HG03025 (cell line): ENCODE results near the gene PEX14.

Experiments used
- ATAC-seq: cut with Tn5 transposase; IDR thresholded peaks from one replicate; pipeline ENCODE4 v1.9.1; 2021; ENCODE audit warnings: mild to moderate bottlenecking, moderate library complexity; ENCODE audit not compliant: unreplicated experiment, low FRiP score

Gene PEX14

GRCh38 chr1:10585242-10585641, 110.5 kb downstream of the PEX14 start:
- ATAC-seq, result no peak

DNA sequence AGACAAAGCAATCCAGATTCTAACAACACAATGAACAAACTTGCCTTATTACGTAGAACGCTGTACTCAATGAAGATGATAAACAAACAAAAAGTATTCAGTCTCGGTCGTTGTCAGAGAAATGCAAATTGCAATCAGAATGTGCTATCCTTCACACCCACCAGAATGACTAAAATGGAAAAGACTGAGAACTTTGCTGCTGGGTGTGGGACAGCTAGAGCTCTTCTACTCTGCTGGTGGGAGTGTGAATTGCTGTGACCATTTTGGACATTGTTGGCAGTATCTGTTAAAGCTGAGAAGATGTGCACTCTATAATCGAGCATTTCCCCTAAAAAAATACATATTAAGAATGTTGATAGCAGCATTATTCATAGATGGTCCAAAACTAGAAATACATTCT, 111.4 kb downstream of the PEX14 start:
- ATAC-seq, result no peak

GRCh38 chr1:10588640-10589039, 113.9 kb downstream of the PEX14 start:
- ATAC-seq, result no peak

GRCh38 chr1:10589074-10589473, 114.3 kb downstream of the PEX14 start:
- no peak for ATAC-seq

DNA sequence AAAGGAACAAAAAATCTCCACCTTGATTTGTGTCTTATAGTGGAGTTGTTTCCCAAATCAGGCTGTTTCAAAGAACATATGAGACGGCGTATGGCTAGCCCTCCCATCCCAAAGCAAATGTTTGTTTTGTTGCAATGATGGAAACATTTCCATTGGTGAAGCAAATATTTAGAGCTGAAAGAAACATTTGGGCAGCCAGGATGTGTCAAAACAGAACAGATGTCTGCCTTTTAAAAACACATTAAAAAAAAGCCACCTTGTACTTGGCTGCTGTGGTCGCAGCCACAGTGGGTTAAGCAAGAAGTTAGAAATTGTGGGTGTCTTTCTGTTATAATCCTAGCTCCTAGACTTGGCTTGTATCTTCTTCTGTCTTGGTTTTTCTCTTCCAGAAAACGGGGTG, 116.3 kb downstream of the PEX14 start:
- ATAC-seq, result no peak

DNA sequence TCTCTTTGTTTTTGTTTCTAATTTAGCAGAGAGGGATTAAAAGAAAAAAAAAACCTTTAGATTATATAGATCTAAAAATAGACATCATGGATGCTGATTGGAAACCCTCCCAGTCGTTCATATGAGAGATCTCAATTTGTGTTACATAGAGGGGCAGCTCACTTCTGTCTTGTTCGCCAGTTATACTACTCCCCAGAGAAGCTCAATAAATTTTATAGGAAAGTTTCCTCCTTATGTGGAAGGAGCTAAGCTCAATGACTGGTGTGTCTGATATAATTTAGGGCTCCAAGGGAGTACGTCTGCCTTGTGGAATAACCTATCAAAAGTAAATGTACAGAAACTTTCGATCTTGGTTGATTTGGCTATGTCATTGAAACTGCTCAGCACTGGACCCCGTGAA, 117.6 kb downstream of the PEX14 start:
- no peak for ATAC-seq

GRCh38 chr1:10593750-10594149, 119.0 kb downstream of the PEX14 start:
- ATAC-seq, result no peak

DNA sequence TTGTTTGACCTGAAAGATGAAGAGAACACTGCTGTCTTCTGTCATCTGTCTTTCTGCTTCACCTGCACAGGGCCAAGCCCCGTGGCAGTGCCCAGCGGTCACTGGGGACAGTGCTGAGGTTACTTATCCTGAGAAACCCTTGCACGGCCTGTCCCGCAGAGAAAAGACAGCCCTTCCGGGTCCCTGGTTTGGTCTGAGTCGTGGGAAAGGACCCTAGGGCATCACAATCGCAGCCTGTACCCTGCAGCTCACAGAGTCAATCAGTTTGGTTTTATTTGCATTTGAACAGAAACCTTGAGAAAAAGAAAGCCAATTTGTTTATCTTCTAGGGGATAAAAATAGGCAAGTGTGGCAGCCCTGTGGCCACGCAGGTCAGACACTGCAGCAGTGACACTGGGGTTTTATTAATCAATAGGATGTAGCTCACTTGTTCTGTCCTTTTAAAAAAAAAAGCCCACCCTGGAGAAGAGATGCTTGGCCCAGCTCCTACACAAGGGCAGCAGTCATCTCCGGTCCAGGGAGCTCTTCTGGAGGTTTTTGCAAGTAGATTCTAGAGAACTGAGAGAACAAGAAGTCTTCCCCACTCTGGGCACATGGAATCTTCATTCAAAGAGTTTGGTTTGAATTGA, 120.0 kb downstream of the PEX14 start:
- no peak for ATAC-seq

DNA sequence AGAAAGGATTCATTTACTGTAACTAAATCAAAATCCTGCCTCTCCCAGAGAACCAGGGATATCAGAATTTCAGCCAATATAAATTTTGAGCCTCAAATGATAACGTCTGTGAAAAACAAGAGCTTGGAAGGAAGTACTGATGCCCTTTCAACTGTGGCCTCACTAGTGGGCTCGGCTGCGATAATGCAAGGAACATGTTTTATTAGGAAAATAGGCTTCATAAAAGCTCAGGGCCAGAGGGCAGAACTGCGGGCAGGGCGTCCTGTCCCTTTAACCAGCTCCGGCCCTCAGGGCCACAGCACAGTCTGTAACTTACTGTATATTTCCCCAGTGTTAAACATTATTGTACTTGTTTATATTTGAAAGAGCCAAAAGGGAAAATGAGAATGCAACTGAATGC, 122.0 kb downstream of the PEX14 start:
- ATAC-seq, result no peak

DNA sequence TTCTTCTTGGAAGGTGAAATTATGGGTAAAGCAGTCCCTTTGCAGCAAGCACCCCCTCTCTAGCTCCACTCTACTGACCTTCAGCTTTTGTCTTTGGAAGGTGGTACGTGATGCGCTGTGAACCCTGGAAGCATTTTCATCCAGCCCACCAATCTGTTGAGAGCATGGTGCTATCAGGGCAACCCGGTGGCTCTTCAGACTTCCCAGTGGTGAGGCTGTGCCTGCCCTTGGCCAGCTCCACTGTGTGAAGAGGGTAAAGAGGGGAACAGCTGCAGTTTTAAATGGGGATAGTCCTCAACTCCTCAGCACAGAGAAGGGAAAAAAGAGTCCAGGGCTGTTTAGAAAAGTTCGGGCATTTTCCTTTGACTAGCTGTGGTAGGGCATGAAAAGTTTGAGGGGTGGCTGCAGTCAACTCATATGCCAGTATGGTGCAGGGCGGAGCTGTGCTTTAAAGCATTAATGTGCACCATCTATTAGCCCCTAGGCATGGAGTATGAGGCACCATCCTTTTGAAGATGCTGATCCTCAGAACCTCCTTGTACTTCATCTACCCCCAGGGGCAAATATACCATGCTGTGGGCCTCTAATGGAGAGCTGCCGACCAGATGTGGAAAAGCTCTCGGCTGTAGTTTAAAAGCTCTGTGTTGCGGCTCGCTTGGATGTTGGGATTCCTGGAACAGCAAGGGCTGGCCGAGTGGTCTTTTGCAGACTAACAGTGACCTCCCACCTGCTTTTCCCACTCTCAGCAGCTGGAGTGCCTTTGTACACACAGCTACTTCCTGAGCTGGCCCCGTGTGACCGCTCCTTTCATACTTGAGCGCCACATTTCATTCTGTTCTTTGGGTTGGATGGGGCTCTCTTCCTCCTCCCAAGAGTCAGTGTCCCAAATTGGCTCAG, 123.0 kb downstream of the PEX14 start:
- ATAC-seq, result no peak

GRCh38 chr1:10598389-10598702, 123.6 kb downstream of the PEX14 start:
- no peak for ATAC-seq

GRCh38 chr1:10599194-10599861, 124.6 kb downstream of the PEX14 start:
- no peak for ATAC-seq

- ATAC-seq, result no peak
These were observed 126.8 kb downstream of the PEX14 start for GRCh38 chr1:10601342-10602070.

DNA sequence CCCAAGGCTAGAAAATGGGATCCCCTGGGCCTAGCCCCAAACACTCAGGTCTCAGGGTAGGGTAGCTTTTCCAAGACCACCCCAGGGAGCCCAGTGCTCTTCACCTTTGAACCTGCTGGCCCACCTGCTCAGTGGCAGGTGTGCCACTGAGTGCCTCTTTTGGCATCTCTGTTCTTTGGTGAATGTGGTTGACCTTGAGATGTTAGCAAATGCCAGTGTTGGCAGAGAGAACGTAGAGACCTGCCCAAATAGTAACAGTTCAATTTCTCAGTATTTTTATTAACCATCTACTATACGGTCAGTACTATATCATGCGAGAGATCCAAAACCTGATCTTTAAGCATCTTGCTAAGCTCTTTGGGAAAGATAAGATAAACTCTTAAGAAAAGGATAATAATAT, 128.2 kb downstream of the PEX14 start:
- ATAC-seq, result no peak

GRCh38 chr1:10604966-10605365, 130.2 kb downstream of the PEX14 start:
- no peak for ATAC-seq

DNA sequence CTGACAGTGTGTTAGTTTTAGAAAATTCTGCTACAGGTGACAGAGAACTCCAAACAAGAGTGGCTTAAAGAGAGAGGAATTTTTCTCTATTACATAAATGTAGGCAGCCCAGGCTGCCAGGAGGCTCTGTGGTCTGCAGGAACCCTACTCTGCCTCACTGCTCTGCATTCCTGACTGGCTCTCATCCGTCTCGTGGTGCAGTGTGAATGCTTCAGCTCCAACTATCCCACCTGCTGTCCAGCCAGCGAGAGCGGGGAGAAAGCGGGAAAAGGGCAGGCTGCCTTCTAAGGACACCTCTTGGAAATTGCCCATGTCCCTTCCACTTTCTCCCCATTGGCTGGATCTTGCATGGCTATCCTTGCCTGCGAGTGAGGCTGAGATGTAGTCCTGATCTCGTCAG, 131.3 kb downstream of the PEX14 start:
- no peak for ATAC-seq

DNA sequence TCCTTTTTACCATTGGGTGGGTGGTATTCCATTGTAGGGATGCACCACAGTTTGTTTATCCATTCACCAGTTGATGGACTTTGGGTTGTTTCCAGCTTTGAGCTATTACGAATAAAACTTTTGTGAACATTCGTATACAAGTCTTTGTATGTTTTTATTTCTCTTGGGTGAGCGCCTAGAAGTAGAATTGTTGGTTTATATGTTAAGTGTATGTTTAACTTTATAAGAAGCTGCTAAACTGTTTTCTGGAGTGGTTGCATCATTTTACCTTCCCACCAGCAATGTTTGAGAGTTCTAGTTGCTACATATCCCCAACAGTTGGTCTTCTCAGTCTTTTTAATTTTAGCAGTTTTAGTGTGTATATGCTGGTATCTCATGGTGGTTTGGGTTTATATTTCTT, 132.5 kb downstream of the PEX14 start:
- no peak for ATAC-seq

DNA sequence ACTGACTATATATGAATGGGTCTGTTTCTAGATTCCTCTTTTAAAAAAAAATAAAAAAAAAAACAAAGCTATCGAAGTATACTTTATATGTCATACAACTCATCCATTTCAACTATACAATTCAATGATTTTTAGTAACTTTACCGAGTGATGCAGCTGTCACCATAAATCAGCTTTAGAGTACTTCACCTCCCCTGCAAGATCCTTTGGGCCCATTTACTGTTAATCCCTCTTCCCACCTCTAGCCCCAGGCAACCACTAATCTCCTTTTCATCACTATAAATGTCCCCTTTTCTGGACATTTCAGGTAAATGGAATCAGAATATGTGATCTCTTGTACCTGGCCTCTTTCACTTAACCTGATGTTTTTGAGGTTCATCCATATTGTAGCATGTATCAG, 133.9 kb downstream of the PEX14 start:
- no peak for ATAC-seq

DNA sequence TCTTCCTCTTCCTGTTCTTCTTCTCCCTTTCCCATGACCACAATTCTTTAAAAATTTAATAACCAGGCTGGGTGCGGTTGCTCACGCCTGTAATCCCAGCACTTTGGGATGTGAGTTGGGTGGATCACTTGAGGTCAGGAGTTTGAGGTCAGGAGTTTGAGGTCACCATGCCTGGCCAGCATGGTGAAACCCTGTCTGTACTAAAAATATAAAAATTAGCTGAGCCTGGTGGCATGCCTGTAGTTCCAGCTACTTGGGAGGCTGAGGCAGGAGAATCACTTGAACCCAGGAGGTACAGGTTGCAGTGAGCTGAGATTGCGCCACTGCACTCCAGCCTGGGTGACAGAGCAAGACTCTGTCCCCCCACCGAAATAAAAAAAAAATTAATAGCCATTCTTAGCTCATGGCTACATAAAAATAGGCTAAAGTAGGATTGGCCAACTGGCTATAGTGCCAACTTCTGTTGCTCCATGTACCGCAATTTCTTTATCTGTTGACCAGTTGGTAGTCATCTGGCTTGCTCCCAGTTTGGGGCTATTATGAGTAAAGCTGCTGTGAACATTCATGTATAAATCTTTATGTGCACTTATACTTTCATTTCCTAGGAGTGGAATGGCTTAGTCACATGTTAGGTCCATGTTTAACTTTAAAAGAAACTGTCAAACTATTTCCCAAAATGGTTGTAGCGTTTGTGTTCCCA, 136.3 kb downstream of the PEX14 start:
- no peak for ATAC-seq

- ATAC-seq, result no peak
These were observed 137.8 kb downstream of the PEX14 start for GRCh38 chr1:10612436-10613160.
